B cell (primary cell): ENCODE data around the gene LCP1.

Experiments used
- EZH2 ChIP-seq: IDR thresholded peaks from 2 replicates; pipeline ENCODE4 v1.6.1; 2012; ENCODE audit warnings: borderline replicate concordance, low read depth, mild to moderate bottlenecking, moderate library complexity, low read length; ENCODE audit not compliant: insufficient read depth, poor library complexity, severe bottlenecking
- TF ChIP-seq, protein P1 (sequence below): fragments of 200-600 bp; IDR thresholded peaks from one replicate; pipeline ENCODE4 v1.8.0; 2022; ENCODE audit warnings: antibody characterized with exemption, mild to moderate bottlenecking

DNA sequence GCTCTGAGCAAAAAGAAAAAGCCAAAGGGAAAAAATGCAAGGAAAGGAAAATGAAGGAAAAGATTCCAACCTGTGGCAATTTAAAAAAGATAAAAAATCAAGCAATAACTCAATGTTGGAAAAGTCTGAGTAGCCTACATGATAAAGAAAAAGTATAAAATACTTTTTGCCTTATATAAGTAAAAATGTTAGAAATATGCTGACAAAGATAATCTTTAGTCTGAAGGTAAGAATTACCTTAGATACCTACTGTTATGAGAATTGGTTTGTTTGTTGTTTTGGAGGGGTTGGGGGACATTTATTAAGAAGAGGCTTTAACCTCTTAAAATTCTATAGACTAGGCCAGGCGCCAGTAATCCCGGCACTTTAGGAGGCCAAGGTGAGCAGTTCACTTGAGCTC lies 47.5 kb downstream of the LCP1 start:
- TF ChIP-seq, protein P1, sequence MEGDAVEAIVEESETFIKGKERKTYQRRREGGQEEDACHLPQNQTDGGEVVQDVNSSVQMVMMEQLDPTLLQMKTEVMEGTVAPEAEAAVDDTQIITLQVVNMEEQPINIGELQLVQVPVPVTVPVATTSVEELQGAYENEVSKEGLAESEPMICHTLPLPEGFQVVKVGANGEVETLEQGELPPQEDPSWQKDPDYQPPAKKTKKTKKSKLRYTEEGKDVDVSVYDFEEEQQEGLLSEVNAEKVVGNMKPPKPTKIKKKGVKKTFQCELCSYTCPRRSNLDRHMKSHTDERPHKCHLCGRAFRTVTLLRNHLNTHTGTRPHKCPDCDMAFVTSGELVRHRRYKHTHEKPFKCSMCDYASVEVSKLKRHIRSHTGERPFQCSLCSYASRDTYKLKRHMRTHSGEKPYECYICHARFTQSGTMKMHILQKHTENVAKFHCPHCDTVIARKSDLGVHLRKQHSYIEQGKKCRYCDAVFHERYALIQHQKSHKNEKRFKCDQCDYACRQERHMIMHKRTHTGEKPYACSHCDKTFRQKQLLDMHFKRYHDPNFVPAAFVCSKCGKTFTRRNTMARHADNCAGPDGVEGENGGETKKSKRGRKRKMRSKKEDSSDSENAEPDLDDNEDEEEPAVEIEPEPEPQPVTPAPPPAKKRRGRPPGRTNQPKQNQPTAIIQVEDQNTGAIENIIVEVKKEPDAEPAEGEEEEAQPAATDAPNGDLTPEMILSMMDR: no peak
- no peak for TF ChIP-seq EZH2
